SK-N-SH (cell line): ENCODE results near the gene MID1. TPM values are rescaled to one million over a fixed set of nuclear protein-coding genes. Genes with fewer than 3 reads are reported as not detected.

Experiments used
- CTCF ChIA-PET: fragments of 300-600, 350-600 bp; formaldehyde crosslinking; extraction: SDS; loops from one replicate; lab custom pipeline; 2021; lab: Yijun Ruan, JAX
- POLR2A ChIA-PET: fragments of 350-600 bp; sonication (Branson Sonifier 250); formaldehyde crosslinking; extraction: SDS; loops from one replicate; lab custom pipeline; 2020; ENCODE audit warnings: antibody characterized with exemption, inconsistent platforms; lab: Yijun Ruan, JAX
- DNase-seq: peaks from one replicate; pipeline ENCODE4 v3.0.0; 2012
- H2AFZ ChIP-seq: fragments of 200-600 bp; sonication (generic); 2 replicates; pipeline ENCODE4 v1.8.1; 2016; ENCODE audit warnings: antibody characterized with exemption, mild to moderate bottlenecking, low read depth
- H3F3A ChIP-seq: fragments of 200-600 bp; sonication (generic); replicated peaks from 2 replicates; pipeline ENCODE3; 2016; ENCODE audit warnings: antibody characterized with exemption, mild to moderate bottlenecking; ENCODE audit not compliant: insufficient read depth
- H3K27ac ChIP-seq, 2 experiments: fragments of 200-500 bp in 1 of 2; fragments of 200-600 bp in 1 of 2; sonication (Bioruptor generic) in 1 of 2; sonication (generic), shearing (Covaris generic) in 1 of 2; 2 replicates each; pipeline versions ENCODE4 v1.5.1 to v1.6.1; 2014 to 2016; ENCODE audit warnings: low read depth in 2 of 2, inconsistent platforms in 1 of 2, low read length in 1 of 2, mild to moderate bottlenecking in 1 of 2, mixed read lengths in 1 of 2
- H3K27me3 ChIP-seq: fragments of 200-600 bp; sonication (generic), shearing (Covaris generic); 2 replicates; pipeline ENCODE4 v1.6.1; 2016; ENCODE audit warnings: mixed run types; ENCODE audit not compliant: insufficient read depth
- H3K36me3 ChIP-seq, 2 experiments: fragments of 200-500 bp in 1 of 2; fragments of 200-600 bp in 1 of 2; sonication (Bioruptor generic) in 1 of 2; sonication (generic) in 1 of 2; replicated peaks in 1 of 2; 2 replicates each; pipeline versions ENCODE3 to v1.5.1; 2014 to 2016; ENCODE audit warnings: low read length in 1 of 2, mild to moderate bottlenecking in 1 of 2; ENCODE audit not compliant: insufficient read depth in 2 of 2, control insufficient read depth in 1 of 2
- H3K4me1 ChIP-seq, 2 experiments: fragments of 200-500 bp in 1 of 2; fragments of 200-600 bp in 1 of 2; sonication (Bioruptor generic) in 1 of 2; sonication (generic), shearing (Covaris generic) in 1 of 2; 2 replicates each; pipeline versions ENCODE4 v1.5.1 to v1.6.1; 2014 to 2016; ENCODE audit warnings: low read depth in 1 of 2, low read length in 1 of 2, mixed run types in 1 of 2; ENCODE audit not compliant: insufficient read depth in 2 of 2, control insufficient read depth in 1 of 2
- H3K4me2 ChIP-seq: fragments of 200-600 bp; sonication (generic), shearing (Covaris generic); 2 replicates; pipeline ENCODE4 v1.6.1; 2017; ENCODE audit warnings: mixed run types
- H3K4me3 ChIP-seq, 2 experiments: fragments of 200-500 bp in 1 of 2; fragments of 200-600 bp in 1 of 2; sonication (Bioruptor generic) in 1 of 2; sonication (generic), shearing (Covaris generic) in 1 of 2; 2 replicates each; pipeline versions ENCODE4 v1.5.1 to v1.8.1; 2014 to 2016; ENCODE audit warnings: low read depth in 2 of 2, inconsistent platforms in 1 of 2, low read length in 1 of 2, mild to moderate bottlenecking in 1 of 2, mixed read lengths in 1 of 2, moderate library complexity in 1 of 2
- H3K79me2 ChIP-seq: fragments of 200-600 bp; sonication (generic); 2 replicates; pipeline ENCODE4 v1.8.1; 2017; ENCODE audit warnings: mild to moderate bottlenecking; ENCODE audit not compliant: insufficient read depth
- H3K9ac ChIP-seq: fragments of 200-600 bp; sonication (generic); 2 replicates; pipeline ENCODE4 v1.6.1; 2017; ENCODE audit warnings: mixed run types
- H3K9me2 ChIP-seq: fragments of 200-600 bp; sonication (generic); 2 replicates; pipeline ENCODE4 v1.6.1; 2017; ENCODE audit warnings: mixed run types
- H3K9me3 ChIP-seq: fragments of 200-600 bp; sonication (generic); 2 replicates; pipeline ENCODE4 v1.6.1; 2017; ENCODE audit warnings: mixed run types, mild to moderate bottlenecking, moderate library complexity
- H4K20me1 ChIP-seq: fragments of 200-600 bp; sonication (generic); 2 replicates; pipeline ENCODE4 v1.6.1; 2017; ENCODE audit warnings: mild to moderate bottlenecking, mixed run types; ENCODE audit not compliant: insufficient read depth
- CHD2 ChIP-seq: fragments of 150-350 bp; IDR thresholded peaks from 2 replicates; pipeline ENCODE4 v1.6.1; 2018; ENCODE audit warnings: low read length; ENCODE audit not compliant: partially characterized antibody
- EP300 ChIP-seq, 2 experiments: IDR thresholded peaks; 2 replicates each; pipeline versions ENCODE4 v1.4.0 to v1.6.1; 2012; ENCODE audit warnings: borderline replicate concordance in 1 of 2, low read depth in 1 of 2, low read length in 1 of 2
- FOSL2 ChIP-seq: IDR thresholded peaks from 2 replicates; pipeline ENCODE4 v1.4.0; 2012; ENCODE audit warnings: low read depth, mild to moderate bottlenecking, moderate library complexity, borderline replicate concordance
- GATA2 ChIP-seq: sonication (generic); formaldehyde crosslinking; IDR thresholded peaks from 2 replicates; pipeline ENCODE4 v1.5.0; 2020; ENCODE audit warnings: mild to moderate bottlenecking, missing genetic modification reagents
- MXI1 ChIP-seq: IDR thresholded peaks from 2 replicates; pipeline ENCODE4 v1.6.1; 2012; ENCODE audit warnings: mild to moderate bottlenecking, low read depth, low read length, improper control_type of control experiment
- NFIC ChIP-seq: IDR thresholded peaks from 2 replicates; pipeline ENCODE4 v1.4.0; 2012; ENCODE audit warnings: borderline replicate concordance
- RAD21 ChIP-seq: IDR thresholded peaks from 2 replicates; pipeline ENCODE4 v1.6.1; 2012; ENCODE audit warnings: mild to moderate bottlenecking, low read length
- TAF1 ChIP-seq: IDR thresholded peaks from 2 replicates; pipeline ENCODE4 v1.6.1; 2012; ENCODE audit warnings: low read depth, mild to moderate bottlenecking, low read length, moderate library complexity, borderline replicate concordance
- TCF12 ChIP-seq: IDR thresholded peaks from 2 replicates; pipeline ENCODE4 v1.4.0; 2012
- YY1 ChIP-seq: IDR thresholded peaks from 2 replicates; pipeline ENCODE4 v1.4.0; 2012; ENCODE audit warnings: low read depth, mild to moderate bottlenecking
- WGBS: methylation state at CpG from one replicate; pipeline ENCODE4 v1.1.6; 2017; ENCODE audit warnings: low lambda C conversion rate; 5-methylcytosine and 5-hydroxymethylcytosine counted together
- polyA plus RNA-seq, 3 experiments: library from polyadenylated mRNA; depleted of rRNA; stranded (reverse); fragments of >200 nt; gene quantifications; 2 replicates each; pipeline ENCODE4 v1.2.3, GENCODE V29; 2012
- TF ChIP-seq, protein P1 (sequence below): IDR thresholded peaks from 2 replicates; pipeline ENCODE4 v1.4.0; 2012; ENCODE audit warnings: low read depth
- TF ChIP-seq, protein P2 (sequence below): IDR thresholded peaks from 2 replicates; pipeline ENCODE4 v1.4.0; 2012; ENCODE audit warnings: low read depth, borderline replicate concordance
- TF ChIP-seq, protein P3 (sequence below): IDR thresholded peaks from 2 replicates; pipeline ENCODE4 v1.4.0; 2012; ENCODE audit warnings: low read depth, borderline replicate concordance
- TF ChIP-seq, protein P4 (sequence below): IDR thresholded peaks from 2 replicates; pipeline ENCODE4; 2012
- TF ChIP-seq, protein P5 (sequence below): fragments of 150-350 bp; IDR thresholded peaks from 2 replicates; pipeline ENCODE4 v1.6.1; 2016; ENCODE audit warnings: mild to moderate bottlenecking, low read depth, low read length
- TF ChIP-seq, protein P6 (sequence below): fragments of 200-600 bp; sonication (generic); IDR thresholded peaks from 2 replicates; pipeline ENCODE4 v1.6.1; 2017; ENCODE audit warnings: antibody characterized with exemption, mild to moderate bottlenecking, moderate library complexity

Gene MID1
- polyA plus RNA-seq, 1 of the 3 experiments (the other 2 are of a cell fraction): 10.4 TPM

DNA sequence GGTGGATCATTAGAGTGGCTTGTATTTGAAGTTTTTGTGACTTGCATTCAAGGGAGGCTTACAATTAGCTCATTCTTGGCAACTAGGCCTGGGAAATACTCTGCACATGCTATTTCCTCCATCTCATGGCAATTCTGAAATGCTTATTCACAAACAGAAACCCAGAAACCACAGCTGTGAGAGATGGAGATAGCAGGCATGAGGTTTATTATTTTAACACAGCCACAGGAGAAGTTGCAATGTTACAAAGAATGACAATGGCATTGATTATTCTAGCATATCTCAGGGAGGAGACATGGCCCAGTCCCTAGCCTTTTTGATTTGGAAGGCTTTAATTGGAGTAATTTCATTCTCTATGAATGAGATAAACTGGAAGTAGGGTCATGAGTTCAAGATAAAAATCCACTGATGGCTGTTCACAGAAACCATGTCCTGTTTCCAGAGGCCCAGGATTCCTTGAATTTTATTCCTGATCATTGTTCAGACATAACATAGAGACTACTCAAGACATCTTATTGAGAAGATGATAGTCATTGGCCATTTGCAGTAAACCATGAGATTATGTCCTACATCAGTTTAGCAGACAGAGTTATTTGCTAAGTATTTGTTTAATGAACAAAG, 123.9 kb downstream of the MID1 start:
- H3K4me2 ChIP-seq: no peak overlapping the region
- H4K20me1 ChIP-seq: no peaks in the 10 kb centered on the region
- no peak overlapping the region for H3K4me3 ChIP-seq
- TF ChIP-seq, protein P1, sequence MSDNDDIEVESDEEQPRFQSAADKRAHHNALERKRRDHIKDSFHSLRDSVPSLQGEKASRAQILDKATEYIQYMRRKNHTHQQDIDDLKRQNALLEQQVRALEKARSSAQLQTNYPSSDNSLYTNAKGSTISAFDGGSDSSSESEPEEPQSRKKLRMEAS: 0 out of 2 replicates have a peak, but pooled peaks have one; percentile 17
- TF ChIP-seq YY1: no peak
- TF ChIP-seq, protein P2, sequence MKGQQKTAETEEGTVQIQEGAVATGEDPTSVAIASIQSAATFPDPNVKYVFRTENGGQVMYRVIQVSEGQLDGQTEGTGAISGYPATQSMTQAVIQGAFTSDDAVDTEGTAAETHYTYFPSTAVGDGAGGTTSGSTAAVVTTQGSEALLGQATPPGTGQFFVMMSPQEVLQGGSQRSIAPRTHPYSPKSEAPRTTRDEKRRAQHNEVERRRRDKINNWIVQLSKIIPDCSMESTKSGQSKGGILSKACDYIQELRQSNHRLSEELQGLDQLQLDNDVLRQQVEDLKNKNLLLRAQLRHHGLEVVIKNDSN: no peak
- peak; percentile 8; the same call in 1 of the 2 replicates for TF ChIP-seq RAD21
- peak; percentile 32 to 81; a peak in 3 of 4 replicates for TF ChIP-seq EP300 (IDR thresholded peaks at IDR 0.05; ENCODE audit: borderline replicate concordance in 1 of 2, low read depth in 1 of 2, low read length in 1 of 2)
- peak; percentile 34; the same call in 1 of the 2 replicates for TF ChIP-seq NFIC
- TF ChIP-seq TCF12: peak; percentile 72
- TF ChIP-seq GATA2 (CRISPR knock-in tag): peak; percentile 67
- TF ChIP-seq, protein P3, sequence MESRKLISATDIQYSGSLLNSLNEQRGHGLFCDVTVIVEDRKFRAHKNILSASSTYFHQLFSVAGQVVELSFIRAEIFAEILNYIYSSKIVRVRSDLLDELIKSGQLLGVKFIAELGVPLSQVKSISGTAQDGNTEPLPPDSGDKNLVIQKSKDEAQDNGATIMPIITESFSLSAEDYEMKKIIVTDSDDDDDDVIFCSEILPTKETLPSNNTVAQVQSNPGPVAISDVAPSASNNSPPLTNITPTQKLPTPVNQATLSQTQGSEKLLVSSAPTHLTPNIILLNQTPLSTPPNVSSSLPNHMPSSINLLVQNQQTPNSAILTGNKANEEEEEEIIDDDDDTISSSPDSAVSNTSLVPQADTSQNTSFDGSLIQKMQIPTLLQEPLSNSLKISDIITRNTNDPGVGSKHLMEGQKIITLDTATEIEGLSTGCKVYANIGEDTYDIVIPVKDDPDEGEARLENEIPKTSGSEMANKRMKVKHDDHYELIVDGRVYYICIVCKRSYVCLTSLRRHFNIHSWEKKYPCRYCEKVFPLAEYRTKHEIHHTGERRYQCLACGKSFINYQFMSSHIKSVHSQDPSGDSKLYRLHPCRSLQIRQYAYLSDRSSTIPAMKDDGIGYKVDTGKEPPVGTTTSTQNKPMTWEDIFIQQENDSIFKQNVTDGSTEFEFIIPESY: no peak
- TF ChIP-seq TAF1: no peak
- no peak for TF ChIP-seq CHD2
- TF ChIP-seq MXI1: 0 out of 2 replicates have a peak, but pooled peaks have one; percentile 38
- TF ChIP-seq, all 33 proteins: peak for 7
- no peaks in the 10 kb centered on the region for H3K79me2 ChIP-seq
- H3K4me1 ChIP-seq: no peaks in the 10 kb centered on the region; a peak in 2 of 4 replicates
- CTCF ChIA-PET: interaction anchor here (2.0 kb wide), 1 partner anchor 38 kb away, joined by 7 read pairs; no protein-coding TSS in a partner anchor
- H3K36me3 ChIP-seq: no peaks in the 10 kb centered on the region
- H3K9ac ChIP-seq: peak overlapping the region; percentile 37; the same call in 1 of the 2 replicates
- POLR2A ChIA-PET: no interaction called here
- no peaks in the 10 kb centered on the region for H3K9me2 ChIP-seq
- peaks cover 13% of the 10 kb centered on the region for H3F3A ChIP-seq
- peak overlapping the region; percentile 76 for H3K27ac ChIP-seq
- no peaks in the 10 kb centered on the region for H3K27me3 ChIP-seq
- no peak overlapping the region; the same call in 1 of the 2 replicates for H2AFZ ChIP-seq
- no peaks in the 10 kb centered on the region for H3K9me3 ChIP-seq
- peak; percentile 46 for DNase-seq

DNA sequence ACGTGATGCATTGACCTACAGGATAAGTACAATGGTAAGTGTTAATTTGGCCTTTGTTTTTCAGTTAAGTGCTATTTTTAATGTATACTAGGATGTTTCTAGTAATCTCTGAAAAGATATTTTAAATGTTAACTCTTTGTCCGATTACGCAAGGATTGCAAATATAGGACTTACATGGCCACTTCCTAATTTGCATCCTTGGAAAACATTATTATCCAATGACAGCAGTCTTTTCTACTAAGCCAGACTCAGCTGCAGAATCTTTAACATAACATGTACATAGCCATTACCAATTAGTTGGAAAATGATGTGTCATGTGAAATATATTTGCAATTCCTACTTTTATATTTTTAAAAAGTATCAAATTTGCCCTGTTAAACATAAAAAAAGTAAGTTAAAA, 124.7 kb downstream of the MID1 start:
- no peak for DNase-seq
- Histone ChIP-seq H3K9ac (no peak overlapping the region), H3K27ac (peak overlapping the region; percentile 76), H3K36me3 (no peaks in the 10 kb centered on the region), H2AFZ (no peak overlapping the region), H3F3A (peaks cover 13% of the 10 kb centered on the region), H3K4me3 (no peak overlapping the region), H3K79me2 (no peaks in the 10 kb centered on the region), H3K27me3 (no peaks in the 10 kb centered on the region), H3K4me1 (no peaks in the 10 kb centered on the region; a peak in 1 of 4 replicates), H3K9me2 (no peaks in the 10 kb centered on the region), H4K20me1 (no peaks in the 10 kb centered on the region), H3K4me2 (no peak overlapping the region), H3K9me3 (no peaks in the 10 kb centered on the region)
- WGBS: 60% methylated on average over 3 of the region's 3 CpGs
- CTCF ChIA-PET: no interaction called here
- POLR2A ChIA-PET: no interaction called here
- TF ChIP-seq, protein P3: no peak
- no peak for TF ChIP-seq NFIC
- TF ChIP-seq, protein P4, sequence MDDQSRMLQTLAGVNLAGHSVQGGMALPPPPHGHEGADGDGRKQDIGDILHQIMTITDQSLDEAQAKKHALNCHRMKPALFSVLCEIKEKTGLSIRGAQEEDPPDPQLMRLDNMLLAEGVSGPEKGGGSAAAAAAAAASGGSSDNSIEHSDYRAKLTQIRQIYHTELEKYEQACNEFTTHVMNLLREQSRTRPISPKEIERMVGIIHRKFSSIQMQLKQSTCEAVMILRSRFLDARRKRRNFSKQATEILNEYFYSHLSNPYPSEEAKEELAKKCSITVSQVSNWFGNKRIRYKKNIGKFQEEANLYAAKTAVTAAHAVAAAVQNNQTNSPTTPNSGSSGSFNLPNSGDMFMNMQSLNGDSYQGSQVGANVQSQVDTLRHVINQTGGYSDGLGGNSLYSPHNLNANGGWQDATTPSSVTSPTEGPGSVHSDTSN: no peak
- no peak for TF ChIP-seq FOSL2
- TF ChIP-seq, protein P5, sequence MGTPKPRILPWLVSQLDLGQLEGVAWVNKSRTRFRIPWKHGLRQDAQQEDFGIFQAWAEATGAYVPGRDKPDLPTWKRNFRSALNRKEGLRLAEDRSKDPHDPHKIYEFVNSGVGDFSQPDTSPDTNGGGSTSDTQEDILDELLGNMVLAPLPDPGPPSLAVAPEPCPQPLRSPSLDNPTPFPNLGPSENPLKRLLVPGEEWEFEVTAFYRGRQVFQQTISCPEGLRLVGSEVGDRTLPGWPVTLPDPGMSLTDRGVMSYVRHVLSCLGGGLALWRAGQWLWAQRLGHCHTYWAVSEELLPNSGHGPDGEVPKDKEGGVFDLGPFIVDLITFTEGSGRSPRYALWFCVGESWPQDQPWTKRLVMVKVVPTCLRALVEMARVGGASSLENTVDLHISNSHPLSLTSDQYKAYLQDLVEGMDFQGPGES: no peak
- no peak for TF ChIP-seq YY1
- TF ChIP-seq, protein P6, sequence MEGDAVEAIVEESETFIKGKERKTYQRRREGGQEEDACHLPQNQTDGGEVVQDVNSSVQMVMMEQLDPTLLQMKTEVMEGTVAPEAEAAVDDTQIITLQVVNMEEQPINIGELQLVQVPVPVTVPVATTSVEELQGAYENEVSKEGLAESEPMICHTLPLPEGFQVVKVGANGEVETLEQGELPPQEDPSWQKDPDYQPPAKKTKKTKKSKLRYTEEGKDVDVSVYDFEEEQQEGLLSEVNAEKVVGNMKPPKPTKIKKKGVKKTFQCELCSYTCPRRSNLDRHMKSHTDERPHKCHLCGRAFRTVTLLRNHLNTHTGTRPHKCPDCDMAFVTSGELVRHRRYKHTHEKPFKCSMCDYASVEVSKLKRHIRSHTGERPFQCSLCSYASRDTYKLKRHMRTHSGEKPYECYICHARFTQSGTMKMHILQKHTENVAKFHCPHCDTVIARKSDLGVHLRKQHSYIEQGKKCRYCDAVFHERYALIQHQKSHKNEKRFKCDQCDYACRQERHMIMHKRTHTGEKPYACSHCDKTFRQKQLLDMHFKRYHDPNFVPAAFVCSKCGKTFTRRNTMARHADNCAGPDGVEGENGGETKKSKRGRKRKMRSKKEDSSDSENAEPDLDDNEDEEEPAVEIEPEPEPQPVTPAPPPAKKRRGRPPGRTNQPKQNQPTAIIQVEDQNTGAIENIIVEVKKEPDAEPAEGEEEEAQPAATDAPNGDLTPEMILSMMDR: no peak
- no peak for TF ChIP-seq EP300 (IDR thresholded peaks at IDR 0.05; ENCODE audit: borderline replicate concordance in 1 of 2, low read depth in 1 of 2, low read length in 1 of 2)
